GM23248 (cell line): ENCODE results near the gene KCTD4.

Experiments
- EZH2 ChIP-seq: fragments of 200-600 bp; sonication (generic); IDR thresholded peaks from 2 replicates; pipeline ENCODE4 v1.6.1; 2018; ENCODE audit warnings: antibody characterized with exemption, mild to moderate bottlenecking; ENCODE audit not compliant: insufficient read depth, poor library complexity, severe bottlenecking
- EZH2phosphoT487 ChIP-seq: fragments of 200-600 bp; sonication (generic); IDR thresholded peaks from 2 replicates; pipeline ENCODE4 v1.6.1; 2018; ENCODE audit warnings: antibody characterized with exemption, moderate library complexity, mild to moderate bottlenecking, low read depth; ENCODE audit not compliant: insufficient read depth

DNA sequence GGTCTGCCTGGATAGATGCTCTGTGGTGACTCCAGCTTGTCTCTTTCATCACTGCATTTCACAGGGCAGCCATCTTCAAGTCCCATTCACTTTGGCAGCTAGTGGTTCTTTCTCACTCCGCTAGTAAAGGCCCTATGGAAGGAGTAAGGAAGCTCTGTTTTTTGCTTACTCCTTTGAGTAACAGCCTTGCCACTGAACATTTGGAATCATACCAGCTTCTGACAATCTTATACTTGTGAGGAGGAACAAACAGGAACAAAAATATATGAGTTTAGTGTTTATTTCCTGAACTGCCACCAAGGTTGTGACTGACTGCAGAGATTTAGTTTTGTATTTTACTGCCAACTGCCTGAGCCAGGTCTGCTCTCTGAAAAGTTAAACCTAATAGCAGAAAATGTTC lies 38.7 kb downstream of the KCTD4 start:
- TF ChIP-seq EZH2 (no peak), EZH2phosphoT487 (no peak)
